ENCODE results near the gene AHDC1.

DNA sequence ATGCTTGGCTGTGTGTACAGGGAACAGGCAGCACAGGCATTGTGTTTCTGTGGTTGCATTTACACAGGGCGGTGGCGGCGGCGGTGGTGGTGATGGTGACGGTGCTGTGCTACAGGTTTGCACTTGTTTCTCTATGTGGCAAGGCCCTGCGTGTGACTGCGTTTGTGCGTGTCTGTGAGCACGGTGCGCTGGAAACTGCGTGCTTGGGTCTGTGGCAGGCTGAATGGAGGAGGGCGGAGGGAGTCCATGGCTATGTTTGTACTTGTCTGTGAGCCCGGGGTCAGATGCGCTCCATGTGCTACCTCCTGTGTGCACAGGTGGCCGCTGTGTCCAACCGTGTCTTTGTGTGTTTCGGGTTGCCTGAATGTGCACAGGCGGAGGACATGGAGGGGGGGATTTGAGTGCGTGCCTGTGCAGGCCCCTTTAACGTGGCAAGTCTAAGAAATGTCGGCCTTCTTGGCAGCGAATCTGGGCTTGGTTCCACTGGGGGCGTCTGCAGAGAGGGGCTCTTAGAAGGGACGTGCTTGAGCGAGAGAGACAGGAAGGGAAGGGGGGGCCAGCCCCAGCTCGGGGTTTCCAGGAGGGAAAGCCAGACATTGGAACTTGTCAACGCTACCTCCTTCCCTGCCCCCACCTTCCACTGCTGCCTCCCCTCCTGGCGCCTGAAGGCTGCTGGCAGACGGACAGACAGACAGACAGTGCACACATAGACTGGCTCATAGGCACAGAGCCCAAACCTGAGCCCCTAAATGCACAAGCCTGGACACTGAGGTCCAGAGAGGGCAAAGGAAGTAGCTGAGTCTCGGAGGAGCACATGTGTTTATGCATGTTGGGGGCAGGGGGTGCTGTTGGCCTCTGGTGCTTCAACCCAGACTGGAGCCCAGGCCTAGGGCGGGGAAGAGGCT, 81.3 kb downstream of the AHDC1 start:
- TF ChIP-seq CTCF (IDR thresholded peaks at IDR 0.05) (peak; percentile 29 to 40 (median 39)), POLR2AphosphoS5 (IDR thresholded peaks at IDR 0.05) (peak; percentile 20 to 58), POLR2A (IDR thresholded peaks at IDR 0.05; ENCODE audit: low read depth) (no peak)

Measured in esophagus muscularis mucosa (tissue), 3 donors.